BE2C (cell line): ENCODE results near the gene JPT2.

Experiments used
- DNase-seq: peaks from one replicate; pipeline ENCODE4 v3.0.0-alpha.2; 2020
- H3K27me3 ChIP-seq: fragments of 250-450 bp; sonication (Bioruptor Pico); 2 replicates; pipeline ENCODE4 v1.5.1; 2020; ENCODE audit warnings: mild to moderate bottlenecking
- H3K36me3 ChIP-seq: fragments of 250-450 bp; sonication (Bioruptor Pico); 2 replicates; pipeline ENCODE4 v1.5.1; 2020; ENCODE audit warnings: mild to moderate bottlenecking
- H3K4me1 ChIP-seq: fragments of 250-450 bp; sonication (Bioruptor Pico); 2 replicates; pipeline ENCODE4 v1.5.1; 2020
- H3K4me3 ChIP-seq: 2 replicates; pipeline ENCODE4 v1.5.1; 2011; ENCODE audit warnings: low read depth, low read length
- H3K9me3 ChIP-seq: fragments of 250-450 bp; sonication (Bioruptor Pico); 2 replicates; pipeline ENCODE4 v1.5.1; 2020
- TF ChIP-seq, protein P1 (sequence below): IDR thresholded peaks from 2 replicates; pipeline ENCODE4 v1.5.1; 2012; ENCODE audit warnings: mild to moderate bottlenecking, low read depth, low read length

The JPT2 gene

GRCh38 chr16:1633310-1633709 lies 44.8 kb upstream of the JPT2 start:
- no peak for DNase-seq
- Histone ChIP-seq H3K4me1 (no peaks in the 10 kb centered on the region), H3K36me3 (peaks cover 25% of the 10 kb centered on the region), H3K27me3 (no peaks in the 10 kb centered on the region), H3K9me3 (no peaks in the 10 kb centered on the region), H3K4me3 (no peak overlapping the region)
- TF ChIP-seq, protein P1, sequence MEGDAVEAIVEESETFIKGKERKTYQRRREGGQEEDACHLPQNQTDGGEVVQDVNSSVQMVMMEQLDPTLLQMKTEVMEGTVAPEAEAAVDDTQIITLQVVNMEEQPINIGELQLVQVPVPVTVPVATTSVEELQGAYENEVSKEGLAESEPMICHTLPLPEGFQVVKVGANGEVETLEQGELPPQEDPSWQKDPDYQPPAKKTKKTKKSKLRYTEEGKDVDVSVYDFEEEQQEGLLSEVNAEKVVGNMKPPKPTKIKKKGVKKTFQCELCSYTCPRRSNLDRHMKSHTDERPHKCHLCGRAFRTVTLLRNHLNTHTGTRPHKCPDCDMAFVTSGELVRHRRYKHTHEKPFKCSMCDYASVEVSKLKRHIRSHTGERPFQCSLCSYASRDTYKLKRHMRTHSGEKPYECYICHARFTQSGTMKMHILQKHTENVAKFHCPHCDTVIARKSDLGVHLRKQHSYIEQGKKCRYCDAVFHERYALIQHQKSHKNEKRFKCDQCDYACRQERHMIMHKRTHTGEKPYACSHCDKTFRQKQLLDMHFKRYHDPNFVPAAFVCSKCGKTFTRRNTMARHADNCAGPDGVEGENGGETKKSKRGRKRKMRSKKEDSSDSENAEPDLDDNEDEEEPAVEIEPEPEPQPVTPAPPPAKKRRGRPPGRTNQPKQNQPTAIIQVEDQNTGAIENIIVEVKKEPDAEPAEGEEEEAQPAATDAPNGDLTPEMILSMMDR, result no peak

DNA sequence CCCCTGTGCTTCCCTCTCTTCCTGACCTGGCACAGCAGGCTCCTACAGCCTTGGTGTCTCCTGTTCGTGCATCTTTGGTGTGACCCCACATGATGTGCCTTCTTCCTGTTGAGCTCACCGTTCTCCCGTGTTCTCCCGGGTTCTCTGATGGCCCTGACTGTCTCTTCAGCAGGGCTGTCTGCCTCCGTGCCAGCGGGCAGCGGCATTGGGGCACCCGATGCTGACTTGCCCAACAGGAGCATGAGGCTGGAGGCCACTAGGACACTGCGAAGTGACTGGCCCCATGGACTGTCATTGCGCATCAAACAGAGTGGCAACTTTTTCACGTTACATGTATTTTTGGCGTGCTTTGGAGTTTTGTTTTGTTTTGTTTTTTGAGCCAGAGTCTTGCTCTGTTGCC lies 43.5 kb upstream of the JPT2 start:
- Histone ChIP-seq H3K36me3 (peaks cover 30% of the 10 kb centered on the region), H3K4me3 (no peak overlapping the region), H3K9me3 (no peaks in the 10 kb centered on the region), H3K4me1 (no peaks in the 10 kb centered on the region), H3K27me3 (no peaks in the 10 kb centered on the region)
- TF ChIP-seq, protein P1, result no peak
- no peak for DNase-seq

GRCh38 chr16:1635070-1635469 lies 43.0 kb upstream of the JPT2 start:
- H3K36me3 ChIP-seq, result peaks cover 30% of the 10 kb centered on the region
- no peaks in the 10 kb centered on the region for H3K4me1 ChIP-seq
- no peak for DNase-seq
- H3K27me3 ChIP-seq, result no peaks in the 10 kb centered on the region
- no peaks in the 10 kb centered on the region for H3K9me3 ChIP-seq
- H3K4me3 ChIP-seq, result no peak overlapping the region
- TF ChIP-seq, protein P1, result no peak

DNA sequence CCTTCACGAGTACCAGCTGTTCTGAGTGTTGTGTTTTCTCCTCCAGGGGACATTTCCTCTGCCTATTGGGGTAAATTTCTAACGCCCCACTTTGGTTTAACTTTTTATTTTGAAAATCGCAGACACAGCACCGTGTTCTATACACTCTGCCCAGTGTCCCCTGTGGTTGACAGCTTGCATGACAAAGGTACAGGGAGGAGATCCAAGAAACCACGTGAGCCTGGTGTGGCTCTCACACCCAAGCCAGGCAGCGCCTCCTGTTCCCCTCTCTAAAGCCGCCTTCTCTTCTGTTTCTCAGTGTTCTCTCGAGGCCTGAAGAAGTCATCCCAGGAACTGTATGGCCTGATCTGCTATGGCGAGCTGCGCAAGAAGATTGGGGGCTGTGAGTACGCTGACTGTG lies 40.6 kb upstream of the JPT2 start:
- no peaks in the 10 kb centered on the region for H3K9me3 ChIP-seq
- TF ChIP-seq, protein P1, result no peak
- DNase-seq, result no peak
- H3K27me3 ChIP-seq, result no peaks in the 10 kb centered on the region
- H3K4me3 ChIP-seq, result no peak overlapping the region
- H3K4me1 ChIP-seq, result no peaks in the 10 kb centered on the region
- peaks cover 38% of the 10 kb centered on the region for H3K36me3 ChIP-seq

DNA sequence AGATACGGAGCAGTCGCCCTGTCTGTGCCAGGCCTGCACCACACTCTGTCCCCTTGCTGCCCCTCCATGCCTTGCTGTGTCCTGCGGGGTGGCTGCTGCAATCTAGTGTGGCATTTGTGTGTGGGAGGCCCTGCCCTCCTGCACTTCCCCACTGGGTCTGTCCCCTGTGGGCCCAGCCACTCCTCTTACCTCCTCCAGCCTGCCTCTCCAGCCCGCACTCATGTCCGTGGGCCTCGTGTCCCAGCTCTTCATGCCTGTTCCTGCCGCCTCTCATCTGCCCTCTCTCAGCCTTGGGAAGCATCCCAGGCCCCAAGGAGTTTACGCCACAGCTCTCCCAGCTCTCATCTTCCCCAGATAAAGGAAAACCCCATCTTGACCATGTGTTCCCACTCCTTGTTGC lies 39.3 kb upstream of the JPT2 start:
- Histone ChIP-seq H3K4me1 (no peaks in the 10 kb centered on the region), H3K9me3 (no peaks in the 10 kb centered on the region), H3K27me3 (no peaks in the 10 kb centered on the region), H3K4me3 (no peak overlapping the region), H3K36me3 (peaks cover 31% of the 10 kb centered on the region)
- DNase-seq, result no peak
- TF ChIP-seq, protein P1, result no peak

GRCh38 chr16:1639282-1639681 lies 38.8 kb upstream of the JPT2 start:
- no peak for DNase-seq
- Histone ChIP-seq H3K36me3 (peaks cover 34% of the 10 kb centered on the region), H3K4me1 (no peaks in the 10 kb centered on the region), H3K27me3 (no peaks in the 10 kb centered on the region), H3K9me3 (no peaks in the 10 kb centered on the region), H3K4me3 (no peak overlapping the region)
- TF ChIP-seq, protein P1, result no peak
